Coronary artery (tissue), 2 donors: ENCODE measurements around the gene VAV2.

ENCODE experiments used
- DNase-seq: peaks from one replicate; pipeline ENCODE4 v3.0.0-alpha.2; 2017; ENCODE audit warnings: low spot score
- H3K27ac ChIP-seq, 2 donors: fragments of 200-600 bp; sonication (generic); one replicate each; pipeline ENCODE4 v1.5.1; 2016 to 2019
- H3K4me3 ChIP-seq: fragments of 200-600 bp; sonication (generic); 2 replicates; pipeline ENCODE4 v1.5.1; 2016; ENCODE audit warnings: mild to moderate bottlenecking, moderate library complexity
- CTCF ChIP-seq: fragments of 200-600 bp; sonication (generic); IDR thresholded peaks from one replicate; pipeline ENCODE4 v1.5.1; 2019; ENCODE audit warnings: antibody characterized with exemption

Gene VAV2

DNA sequence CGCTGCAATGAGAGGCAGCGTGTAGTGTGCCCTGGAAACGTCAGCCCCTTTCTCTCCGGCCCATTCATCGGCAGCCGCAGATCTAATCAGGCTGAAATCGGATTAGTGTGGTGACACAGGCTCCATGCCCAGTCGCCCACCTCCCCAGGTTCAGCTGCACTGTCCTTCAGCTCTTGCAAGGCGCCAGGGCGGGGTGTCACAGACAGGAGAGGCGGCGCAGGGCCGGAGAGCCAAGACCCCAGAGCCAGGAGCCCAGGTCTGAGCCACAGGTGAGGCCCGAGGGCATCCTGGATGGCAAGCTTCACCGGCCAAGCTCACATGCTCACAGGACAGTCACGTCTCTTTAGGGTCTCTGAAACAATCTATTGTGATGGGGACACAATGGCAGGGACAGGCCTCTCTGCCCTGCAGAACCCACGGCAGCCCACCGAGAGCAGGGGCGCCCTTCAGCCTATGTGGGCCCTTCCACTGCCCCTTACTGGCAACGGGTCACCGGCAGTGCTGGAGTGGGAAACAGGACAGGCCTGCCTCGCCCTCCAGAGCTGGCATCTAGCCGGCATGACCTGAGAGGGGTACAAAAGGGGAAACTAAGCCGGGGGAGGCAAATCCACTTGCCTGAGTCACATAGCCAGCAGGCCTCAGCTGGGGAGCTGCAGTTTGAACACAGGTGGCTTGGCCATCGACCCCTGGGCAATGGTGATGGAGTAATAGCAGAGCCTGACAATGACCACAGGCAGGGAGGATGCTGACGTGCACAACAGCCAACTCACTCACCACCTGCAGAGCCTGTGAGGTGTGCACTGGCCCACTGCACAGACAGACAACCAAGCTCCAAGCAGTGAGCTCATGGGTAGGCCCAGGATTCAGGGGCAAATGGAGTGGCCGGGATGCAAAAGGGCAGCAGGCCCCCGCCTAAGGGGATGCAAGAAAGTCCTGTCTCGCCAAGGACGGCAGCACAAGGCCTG lies 48.1 kb downstream of the VAV2 start:
- DNase-seq = no peak
- Histone ChIP-seq H3K27ac (no peak overlapping the region), H3K4me3 (no peak overlapping the region)
- no peak for TF ChIP-seq CTCF

- TF ChIP-seq CTCF = no peak
- no peak overlapping the region for H3K27ac ChIP-seq
- DNase-seq = no peak
- no peak overlapping the region for H3K4me3 ChIP-seq
Measured at GRCh38 chr9:133943036-133943780, 48.9 kb downstream of the VAV2 start.

DNA sequence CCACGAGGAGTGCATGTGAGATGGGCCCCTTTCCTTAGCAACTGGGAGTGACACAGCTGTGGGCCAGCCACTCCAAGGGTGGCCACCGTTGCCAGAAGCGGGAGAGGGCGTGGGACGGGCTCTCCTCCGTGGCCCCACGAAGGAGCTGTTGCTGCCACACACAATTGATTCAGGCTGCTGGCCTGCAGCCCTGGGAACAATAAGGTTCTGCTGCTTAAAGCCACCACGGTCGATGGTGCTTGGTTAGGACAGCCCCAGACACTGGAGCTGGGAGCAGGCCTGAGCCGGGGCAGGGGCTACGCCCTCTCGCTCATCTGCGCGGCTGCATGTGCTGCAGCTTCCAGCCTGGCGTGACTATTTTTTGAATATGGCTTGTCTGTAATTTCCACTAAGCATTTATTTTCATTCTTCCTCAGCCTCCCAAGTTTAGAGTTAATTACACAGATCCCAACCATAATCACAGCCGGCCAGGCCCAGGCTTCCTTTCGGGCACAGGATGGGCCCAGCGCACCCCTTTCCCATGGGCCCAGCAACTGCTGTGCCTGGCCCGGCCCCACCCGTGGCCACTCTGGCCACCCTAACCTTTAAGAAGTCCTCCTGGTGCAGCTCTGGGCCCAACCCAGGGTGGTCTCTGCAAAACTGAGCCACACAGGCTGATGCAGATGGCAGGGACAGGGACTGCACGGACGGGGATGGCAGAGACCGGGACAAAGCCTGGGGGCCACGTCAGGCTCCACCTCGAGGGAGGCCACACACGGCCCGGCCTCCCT lies 49.7 kb downstream of the VAV2 start:
- no peak for TF ChIP-seq CTCF
- no peak overlapping the region for H3K4me3 ChIP-seq
- no peak overlapping the region for H3K27ac ChIP-seq
- DNase-seq = no peak

GRCh38 chr9:133939845-133940244 lies 52.3 kb downstream of the VAV2 start:
- H3K27ac ChIP-seq = no peak overlapping the region
- TF ChIP-seq CTCF = no peak
- no peak for DNase-seq
- no peak overlapping the region for H3K4me3 ChIP-seq

- no peak for DNase-seq
- H3K27ac ChIP-seq = no peak overlapping the region
- H3K4me3 ChIP-seq = no peak overlapping the region
- no peak for TF ChIP-seq CTCF
Measured at GRCh38 chr9:133939171-133939785, 52.8 kb downstream of the VAV2 start.

DNA sequence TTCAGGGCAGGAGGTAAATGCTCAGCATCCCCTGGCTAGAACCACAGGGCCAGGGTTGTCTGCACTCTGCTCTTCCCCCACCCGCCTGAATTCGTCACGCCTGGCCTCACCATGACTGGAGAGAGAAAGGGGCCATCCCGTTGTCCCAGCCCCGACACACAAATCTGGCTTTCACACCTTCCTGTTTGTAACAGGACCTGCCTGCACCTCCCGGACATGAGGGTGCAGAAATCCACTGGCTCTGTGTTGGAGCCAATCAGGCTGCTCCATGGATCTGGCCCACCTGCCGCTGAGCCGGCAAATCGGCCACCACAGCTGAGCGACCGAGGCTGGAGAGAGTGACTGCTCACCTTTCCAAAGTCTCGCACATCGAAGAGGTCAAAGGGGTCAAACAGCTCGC lies 53.4 kb downstream of the VAV2 start:
- Histone ChIP-seq H3K27ac (no peak overlapping the region), H3K4me3 (no peak overlapping the region)
- TF ChIP-seq CTCF = no peak
- DNase-seq = no peak
